Psoas muscle (tissue), 8 donors: ENCODE results near the gene CABLES1. TPM values are rescaled to one million over a fixed set of nuclear protein-coding genes. Genes with fewer than 3 reads are reported as not detected.

Experiments used
- ATAC-seq, 4 donors: fragments of 200-7000 bp; cut with Tn5 transposase; one replicate each; pipeline ENCODE4 v1.9.1; 2020; ENCODE audit warnings: moderate library complexity in 3 of 4, mild to moderate bottlenecking in 2 of 4
- DNase-seq, 2 donors: peaks; one replicate each; pipeline ENCODE4 v3.0.0-alpha.2; 2020
- H3K27ac ChIP-seq: fragments of 200-600 bp; one replicate; pipeline ENCODE4 v1.8.0; 2022
- H3K27me3 ChIP-seq, 3 donors: fragments of 200-600 bp in 1 of 3; one replicate each; pipeline versions ENCODE4 v1.6.1 to v1.8.0; 2013 to 2022; ENCODE audit warnings: low read length in 2 of 3, mild to moderate bottlenecking in 2 of 3, moderate library complexity in 1 of 3; ENCODE audit not compliant: insufficient read depth in 3 of 3
- H3K36me3 ChIP-seq, 2 donors: fragments of 200-600 bp in 1 of 2; one replicate each; pipeline versions ENCODE4 v1.6.1 to v1.8.0; 2013 to 2022; ENCODE audit warnings: low read depth in 1 of 2, mild to moderate bottlenecking in 1 of 2, moderate library complexity in 1 of 2; ENCODE audit not compliant: insufficient read depth in 1 of 2
- H3K4me1 ChIP-seq: fragments of 200-600 bp; one replicate; pipeline ENCODE4 v1.8.0; 2022
- H3K4me3 ChIP-seq: fragments of 200-600 bp; one replicate; pipeline ENCODE4 v1.8.0; 2022; ENCODE audit warnings: mild to moderate bottlenecking
- H3K9me3 ChIP-seq: fragments of 200-600 bp; one replicate; pipeline ENCODE4 v1.8.0; 2022
- WGBS, 3 donors: extraction: QIAGEN DNeasy Blood & Tissue Kit; methylation state at CpG; one replicate each; pipeline versions ENCODE4 v1.1.6 to v1.1.7; 2013; 5-methylcytosine and 5-hydroxymethylcytosine counted together
- intact Hi-C, 2 donors: fragments of 100-400 bp; cut with DNase I; formaldehyde crosslinking; loops; one replicate each; pipeline versions ENCODE4 v1.11.0 to v1.14.2; 2022
- polyA plus RNA-seq, 3 donors: library from polyadenylated mRNA; stranded (reverse); fragments of 200-250 nt; gene quantifications; one replicate each; pipeline ENCODE4 v1.2.3, GENCODE V29; 2013
- total RNA-seq, 4 donors: library from RNA; stranded (reverse); fragmentation: NEBNext Ultra II Directional in 2 of 4; extraction: Animal tissue kit (Norgen Biotek cat#: 25700) in 2 of 4; gene quantifications; one replicate each; pipeline versions ENCODE4 v1.2.1 to v1.2.4, GENCODE V29; 2021 to 2023
- TF ChIP-seq, protein P1 (sequence below): fragments of 200-600 bp; IDR thresholded peaks from one replicate; pipeline ENCODE4 v1.8.0; 2022; ENCODE audit warnings: antibody characterized with exemption
- donor health status: healthy with polysubstance abuse.
- donor health status: DM: no; HTN: no; CAD: no; lungs with moderate emphysema.
- donor health status: Bipolar disorder and iron deficiency.
- donor health status: healthy.
- donor health status: DM: yes; HTN: yes; CAD: no.
- donor health status: DM: no; HTN: no; CAD: no.
- donor health status: DM: no; HTN: no; CAD: no.
- donor health status: DM: yes; HTN: yes; CAD: no.

The CABLES1 gene
- total and polyA plus RNA-seq, 7 donors, result 0.42 to 1.5 (median 0.98) TPM

DNA sequence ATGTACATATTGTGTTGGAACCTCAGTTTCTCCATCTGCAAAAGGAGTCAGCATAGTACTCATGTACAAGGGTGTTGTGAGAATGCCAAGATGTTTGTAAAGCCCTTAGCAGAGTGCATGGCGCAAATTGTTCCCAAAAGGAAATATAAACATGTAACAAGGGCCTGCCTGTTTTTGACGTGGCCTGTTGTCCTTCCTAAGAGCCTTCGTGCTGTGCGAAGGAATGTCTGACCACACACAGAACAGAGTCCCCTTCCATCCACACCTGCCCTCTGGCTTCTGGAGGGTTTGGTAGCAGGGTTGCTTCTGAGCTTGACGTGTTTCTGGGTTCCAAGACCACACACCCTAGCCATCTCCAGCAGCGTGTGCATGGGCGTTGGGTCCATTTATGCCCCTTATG lies 34.9 kb downstream of the CABLES1 start:
- WGBS, 3 donors, result 95 to 96% (median 95%) methylated on average over 7 of the region's 7 CpGs

DNA sequence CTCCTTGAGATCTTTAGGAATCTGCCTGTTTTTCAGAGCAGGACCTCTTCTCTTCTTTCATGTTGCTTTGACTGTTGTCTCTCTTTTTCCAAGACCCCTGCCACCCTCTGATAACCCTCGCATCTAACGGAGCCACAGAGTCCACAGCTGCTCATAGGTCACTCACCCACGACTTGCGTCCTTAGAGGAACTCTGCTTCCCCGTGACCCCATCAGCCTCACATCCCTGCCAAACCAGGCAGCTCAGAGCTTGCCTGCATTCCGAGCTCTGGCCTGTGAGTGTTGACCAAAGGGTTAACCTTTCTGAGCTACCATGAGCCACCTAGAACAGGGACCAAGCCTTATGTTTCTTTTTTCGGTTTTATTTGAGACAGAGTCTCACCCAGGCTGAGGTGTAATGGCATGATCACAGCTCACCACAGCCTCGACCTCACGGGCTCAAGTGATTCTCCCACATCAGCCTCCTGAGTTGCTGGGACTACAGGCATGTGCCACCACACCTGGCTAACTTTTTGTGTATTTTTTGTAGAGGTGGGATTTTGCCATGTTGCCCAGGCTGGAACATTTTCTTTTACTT lies 36.4 kb downstream of the CABLES1 start:
- Histone ChIP-seq H3K27me3 (no peaks in the 10 kb centered on the region), H3K4me1 (no peaks in the 10 kb centered on the region), H3K27ac (no peak overlapping the region), H3K4me3 (no peak overlapping the region), H3K36me3 (no peaks in the 10 kb centered on the region), H3K9me3 (no peaks in the 10 kb centered on the region)
- ATAC-seq, result no peak
- TF ChIP-seq, protein P1, sequence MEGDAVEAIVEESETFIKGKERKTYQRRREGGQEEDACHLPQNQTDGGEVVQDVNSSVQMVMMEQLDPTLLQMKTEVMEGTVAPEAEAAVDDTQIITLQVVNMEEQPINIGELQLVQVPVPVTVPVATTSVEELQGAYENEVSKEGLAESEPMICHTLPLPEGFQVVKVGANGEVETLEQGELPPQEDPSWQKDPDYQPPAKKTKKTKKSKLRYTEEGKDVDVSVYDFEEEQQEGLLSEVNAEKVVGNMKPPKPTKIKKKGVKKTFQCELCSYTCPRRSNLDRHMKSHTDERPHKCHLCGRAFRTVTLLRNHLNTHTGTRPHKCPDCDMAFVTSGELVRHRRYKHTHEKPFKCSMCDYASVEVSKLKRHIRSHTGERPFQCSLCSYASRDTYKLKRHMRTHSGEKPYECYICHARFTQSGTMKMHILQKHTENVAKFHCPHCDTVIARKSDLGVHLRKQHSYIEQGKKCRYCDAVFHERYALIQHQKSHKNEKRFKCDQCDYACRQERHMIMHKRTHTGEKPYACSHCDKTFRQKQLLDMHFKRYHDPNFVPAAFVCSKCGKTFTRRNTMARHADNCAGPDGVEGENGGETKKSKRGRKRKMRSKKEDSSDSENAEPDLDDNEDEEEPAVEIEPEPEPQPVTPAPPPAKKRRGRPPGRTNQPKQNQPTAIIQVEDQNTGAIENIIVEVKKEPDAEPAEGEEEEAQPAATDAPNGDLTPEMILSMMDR, result no peak
- intact Hi-C loops, result no loop called here
- WGBS, 3 donors, result 68 to 82% (median 72%) methylated on average over 9 of the region's 9 CpGs
- DNase-seq, result no peak

More for the DNA sequence above, 34.9 kb downstream of the CABLES1 start:
- ATAC-seq (no peak), DNase-seq (no peak)
- intact Hi-C loops, result no loop called here
- Histone ChIP-seq H3K27me3 (no peaks in the 10 kb centered on the region), H3K4me1 (no peaks in the 10 kb centered on the region), H3K4me3 (no peak overlapping the region), H3K36me3 (no peaks in the 10 kb centered on the region), H3K9me3 (no peaks in the 10 kb centered on the region), H3K27ac (no peak overlapping the region)
- TF ChIP-seq, protein P1, result no peak

DNA sequence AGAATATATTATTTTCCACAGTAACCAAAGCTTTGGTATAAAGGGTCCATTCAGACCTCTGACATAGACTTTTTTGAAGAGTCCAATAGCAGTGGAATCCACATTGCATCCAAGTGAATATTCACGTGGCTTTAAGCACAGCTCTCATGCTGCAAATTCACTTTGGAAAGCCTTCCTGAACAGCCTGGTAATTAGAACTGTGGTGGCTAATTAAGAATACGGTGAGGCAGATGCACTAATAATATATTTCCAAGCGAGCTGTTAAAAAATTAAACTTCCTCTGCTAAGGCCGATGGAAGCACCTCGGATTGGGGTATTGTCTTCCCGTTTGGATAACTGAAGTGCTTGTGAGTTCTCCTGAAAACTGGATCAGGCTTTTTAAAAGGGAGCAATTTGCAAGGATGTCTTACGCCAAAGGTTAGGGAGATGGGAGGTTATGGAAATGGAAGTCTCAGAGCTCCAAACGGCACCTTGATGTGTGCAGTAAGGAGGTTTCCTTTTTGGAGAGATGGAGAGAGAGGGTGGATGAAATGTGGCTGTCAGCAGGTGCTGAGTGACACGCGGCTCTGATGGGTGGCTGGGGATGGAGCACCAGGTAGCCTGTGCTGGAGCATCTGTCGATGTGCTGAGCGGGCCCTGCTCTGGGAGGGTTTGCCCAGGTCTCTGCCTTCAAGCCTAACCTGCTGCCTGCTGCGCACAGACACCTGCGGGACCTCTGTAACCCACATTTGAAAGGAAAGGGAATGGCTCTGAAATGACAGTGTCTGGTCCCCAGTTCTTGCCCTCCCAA lies 37.5 kb downstream of the CABLES1 start:
- no peak for ATAC-seq

DNA sequence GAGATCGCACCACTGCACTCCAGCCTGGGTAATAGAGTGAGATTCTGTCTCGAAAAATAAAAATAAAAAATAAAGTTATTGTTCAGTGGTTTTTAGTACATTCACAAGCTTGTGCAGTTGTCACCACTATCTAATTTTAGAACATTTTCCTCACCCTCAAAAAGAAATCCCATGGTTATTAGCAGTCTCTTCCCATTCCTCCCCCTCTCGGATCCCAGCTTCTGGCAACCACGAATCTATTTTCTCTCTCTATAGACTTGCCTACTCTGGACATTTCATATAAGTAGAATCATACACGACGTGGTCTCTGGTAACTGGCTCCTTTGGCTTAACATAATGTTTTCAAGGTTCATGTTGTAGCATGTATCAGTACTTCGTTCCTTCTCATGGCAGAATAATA lies 38.6 kb downstream of the CABLES1 start:
- no peaks in the 10 kb centered on the region for H3K27me3 ChIP-seq
- WGBS, 3 donors, result 55 to 73% (median 55%) methylated on average over 7 of the region's 7 CpGs
- TF ChIP-seq, protein P1, result no peak
- no peaks in the 10 kb centered on the region for H3K4me1 ChIP-seq
- H3K9me3 ChIP-seq, result no peaks in the 10 kb centered on the region
- DNase-seq, result no peak
- ATAC-seq, result no peak
- H3K27ac ChIP-seq, result no peak overlapping the region
- no peak overlapping the region for H3K4me3 ChIP-seq
- no peaks in the 10 kb centered on the region for H3K36me3 ChIP-seq
- intact Hi-C loops, result no loop called here

More for the DNA sequence above, 37.5 kb downstream of the CABLES1 start:
- no peaks in the 10 kb centered on the region for H3K36me3 ChIP-seq
- intact Hi-C loops, result no loop called here
- H3K9me3 ChIP-seq, result no peaks in the 10 kb centered on the region
- 89 to 91% (median 90%) methylated on average over 14 of the region's 14 CpGs for WGBS, 3 donors
- DNase-seq, result no peak
- H3K4me3 ChIP-seq, result no peak overlapping the region
- H3K27ac ChIP-seq, result no peak overlapping the region
- TF ChIP-seq, protein P1, result no peak
- no peaks in the 10 kb centered on the region for H3K27me3 ChIP-seq
- H3K4me1 ChIP-seq, result no peaks in the 10 kb centered on the region
